PC-9 (cell line): Measurements from ENCODE around the gene NUTM2D. TPM values are rescaled to one million over a fixed set of nuclear protein-coding genes. Genes with fewer than 3 reads are reported as not detected.
"Not testable (repeated sequence)": the region's sequence is repeated elsewhere in the genome, so short reads cannot be mapped to it uniquely, and the experiment has no call there.

Experiments used
- BruUV-seq: library from RNA; stranded (reverse); fragments of 400-500 nt; replicated peaks from 2 replicates; lab custom pipeline; 2021; lab: Mats Ljungman, UMichigan
- CTCF ChIA-PET: fragments of 300-600 bp; sonication (Branson Sonifier 250); formaldehyde crosslinking; loops from one replicate; lab custom pipeline; 2022; ENCODE audit warnings: antibody characterized with exemption; lab: Charles Lee
- POLR2A ChIA-PET: fragments of 300-600 bp; sonication (Branson Sonifier 250); formaldehyde crosslinking; loops from one replicate; lab custom pipeline; 2022; ENCODE audit warnings: antibody characterized with exemption; ENCODE audit not compliant: unreplicated experiment; lab: Charles Lee
- DNase-seq, 2 experiments: peaks; one replicate each; pipeline versions ENCODE4 v3.0.0 to v3.0.0-alpha.2; 2015 to 2022; ENCODE audit warnings: mixed read lengths in 1 of 2
- H2AFZ ChIP-seq: fragments of 200-600 bp; sonication (generic); 2 replicates; pipeline ENCODE4 v1.8.1; 2017; ENCODE audit warnings: antibody characterized with exemption
- H3F3A ChIP-seq: fragments of 200-600 bp; sonication (generic); 2 replicates; pipeline ENCODE4 v1.8.1; 2017; ENCODE audit warnings: antibody characterized with exemption, mild to moderate bottlenecking, low read depth; ENCODE audit not compliant: insufficient read depth
- H3K27ac ChIP-seq: fragments of 200-600 bp; sonication (generic); 2 replicates; pipeline ENCODE4 v1.6.1; 2016; ENCODE audit warnings: mixed run types
- H3K27me3 ChIP-seq: fragments of 200-600 bp; sonication (generic); 2 replicates; pipeline ENCODE4 v1.6.1; 2016; ENCODE audit warnings: low read depth, mixed run types; ENCODE audit not compliant: insufficient read depth
- H3K36me3 ChIP-seq: fragments of 200-600 bp; sonication (generic); 2 replicates; pipeline ENCODE4 v1.6.1; 2016; ENCODE audit warnings: low read depth, mixed run types
- H3K4me1 ChIP-seq: fragments of 200-600 bp; sonication (generic); replicated peaks from 2 replicates; pipeline ENCODE4 v1.6.1; 2016; ENCODE audit warnings: mixed run types; ENCODE audit not compliant: insufficient read depth
- H3K4me2 ChIP-seq: fragments of 200-600 bp; sonication (generic); 2 replicates; pipeline ENCODE4 v1.6.1; 2017; ENCODE audit warnings: mixed run types
- H3K4me3 ChIP-seq: fragments of 200-600 bp; sonication (generic); 2 replicates; pipeline ENCODE4 v1.6.1; 2016; ENCODE audit warnings: mixed run types
- H3K79me2 ChIP-seq: fragments of 200-600 bp; sonication (generic); 2 replicates; pipeline ENCODE4 v1.6.1; 2017; ENCODE audit warnings: low read depth, mixed run types
- H3K9me2 ChIP-seq: fragments of 200-600 bp; sonication (generic); 2 replicates; pipeline ENCODE4 v1.8.1; 2017; ENCODE audit warnings: mild to moderate bottlenecking; ENCODE audit not compliant: insufficient read depth
- H3K9me3 ChIP-seq: fragments of 200-600 bp; sonication (generic); 2 replicates; pipeline ENCODE4 v1.8.1; 2016; ENCODE audit warnings: low read depth; ENCODE audit not compliant: insufficient read depth
- H4K20me1 ChIP-seq: fragments of 200-600 bp; sonication (generic); 2 replicates; pipeline ENCODE4 v1.8.1; 2017; ENCODE audit not compliant: insufficient read depth
- CTCF ChIP-seq: fragments of 200-600 bp; sonication (generic); conservative IDR thresholded peaks from 2 replicates; pipeline ENCODE4 v1.6.1; 2017; ENCODE audit warnings: mixed run types, antibody characterized with exemption, mild to moderate bottlenecking, moderate library complexity
- intact Hi-C: fragments of 100-400 bp; cut with micrococcal nuclease; formaldehyde crosslinking; loops from one replicate; pipeline ENCODE4 v1.10.0; 2022; ENCODE audit not compliant: unreplicated experiment
- total RNA-seq: library from RNA; stranded (reverse); gene quantifications from 2 replicates; pipeline ENCODE4 v1.2.3, GENCODE V29; 2021

The NUTM2D gene
- total RNA-seq, 1 experiment from 2014 or later: 1.9 TPM

- BruUV-seq, H3K4me2 ChIP-seq: not testable (repeated sequence)
Measured at GRCh38 chr10:87342249-87342710, 15.3 kb upstream of the NUTM2D start.

GRCh38 chr10:87342711-87343258 lies 14.8 kb upstream of the NUTM2D start:
- Histone ChIP-seq H3K79me2 (peaks cover 24% of the 10 kb centered on the region), H3K27ac (peak overlapping the region; percentile 26; the same call in 1 of the 2 replicates), H3K4me3 (peak overlapping the region; percentile 45; the same call in 1 of the 2 replicates)
- H3K36me3 ChIP-seq, H3F3A ChIP-seq, H3K9me2 ChIP-seq, H3K4me1 ChIP-seq, CTCF ChIA-PET, POLR2A ChIA-PET, H3K27me3 ChIP-seq, H2AFZ ChIP-seq, H4K20me1 ChIP-seq, intact Hi-C loops, H3K9me3 ChIP-seq, H3K4me2 ChIP-seq: not testable (repeated sequence)
- BruUV-seq: TSS peak; percentile 79
- TF ChIP-seq CTCF: peak; percentile 38; the same call in 1 of the 2 replicates
- DNase-seq: peak; percentile 33 to 73

More at GRCh38 chr10:87342249-87342710, 15.3 kb upstream of the NUTM2D start:
- H3K9me3 ChIP-seq, H2AFZ ChIP-seq, POLR2A ChIA-PET, intact Hi-C loops, H4K20me1 ChIP-seq, H3F3A ChIP-seq, H3K36me3 ChIP-seq, H3K4me1 ChIP-seq, H3K9me2 ChIP-seq, H3K27me3 ChIP-seq: not testable (repeated sequence)
- peak; percentile 69 to 82 for DNase-seq
- Histone ChIP-seq H3K27ac (0 out of 2 replicates have a peak overlapping the region, but pooled peaks have one; percentile 26), H3K4me3 (peak overlapping the region; percentile 45; the same call in 1 of the 2 replicates), H3K79me2 (peaks cover 24% of the 10 kb centered on the region)
- CTCF ChIA-PET: interaction anchor here (0.6 kb wide), 1 partner anchor 943 kb away, joined by 3 read pairs; no protein-coding TSS in a partner anchor

- H3K9me2 ChIP-seq, POLR2A ChIA-PET, BruUV-seq, H3K27ac ChIP-seq, H3K9me3 ChIP-seq, CTCF ChIA-PET, H3K36me3 ChIP-seq, H2AFZ ChIP-seq, H3K27me3 ChIP-seq, H3K4me2 ChIP-seq, H3F3A ChIP-seq, H3K4me1 ChIP-seq, H3K79me2 ChIP-seq, DNase-seq, H3K4me3 ChIP-seq, H4K20me1 ChIP-seq, intact Hi-C loops: not testable (repeated sequence)
Measured at GRCh38 chr10:87345743-87346142, 11.8 kb upstream of the NUTM2D start.

GRCh38 chr10:87350161-87350560 lies 7.4 kb upstream of the NUTM2D start:
- DNase-seq, H3K4me2 ChIP-seq, H3K4me3 ChIP-seq, POLR2A ChIA-PET, BruUV-seq, H3K36me3 ChIP-seq, CTCF ChIA-PET, H2AFZ ChIP-seq, H4K20me1 ChIP-seq, intact Hi-C loops, H3K4me1 ChIP-seq, H3F3A ChIP-seq, H3K9me3 ChIP-seq, H3K27me3 ChIP-seq, H3K27ac ChIP-seq, H3K79me2 ChIP-seq, H3K9me2 ChIP-seq: not testable (repeated sequence)

- H3K4me3 ChIP-seq, H3F3A ChIP-seq, CTCF ChIA-PET, H3K9me2 ChIP-seq, DNase-seq, H3K27me3 ChIP-seq, POLR2A ChIA-PET, H3K4me1 ChIP-seq, H3K36me3 ChIP-seq, intact Hi-C loops, H3K79me2 ChIP-seq, H4K20me1 ChIP-seq, BruUV-seq, H3K27ac ChIP-seq, H3K4me2 ChIP-seq, H3K9me3 ChIP-seq, H2AFZ ChIP-seq: not testable (repeated sequence)
Measured at GRCh38 chr10:87352825-87353224, 4.7 kb upstream of the NUTM2D start.

- H2AFZ ChIP-seq, BruUV-seq, H3K36me3 ChIP-seq, POLR2A ChIA-PET, H3K4me1 ChIP-seq, H3K27me3 ChIP-seq, H3F3A ChIP-seq, intact Hi-C loops, H3K4me3 ChIP-seq, H3K79me2 ChIP-seq, CTCF ChIA-PET, H3K4me2 ChIP-seq, H4K20me1 ChIP-seq, H3K9me3 ChIP-seq, H3K27ac ChIP-seq, DNase-seq, H3K9me2 ChIP-seq: not testable (repeated sequence)
Measured at GRCh38 chr10:87355110-87355509, 2.4 kb upstream of the NUTM2D start.

- H3K4me2 ChIP-seq, H3K27ac ChIP-seq, H3K79me2 ChIP-seq, CTCF ChIA-PET, POLR2A ChIA-PET, H3K4me1 ChIP-seq, H3K9me2 ChIP-seq, H3K9me3 ChIP-seq, DNase-seq, BruUV-seq, H4K20me1 ChIP-seq, H3K4me3 ChIP-seq, intact Hi-C loops, H3K36me3 ChIP-seq, H2AFZ ChIP-seq, H3F3A ChIP-seq, H3K27me3 ChIP-seq: not testable (repeated sequence)
Measured at GRCh38 chr10:87358159-87358558, 615 bp downstream of the NUTM2D start.
